ENCODE measurements around the gene TCF7L2. TPM values are rescaled to one million over a fixed set of nuclear protein-coding genes. Genes with fewer than 3 reads are reported as not detected.

Gene TCF7L2
- polyA plus RNA-seq, 1 experiment = 6.3 TPM

- H3K9me3 ChIP-seq (ENCODE audit: control insufficient read depth, insufficient read depth, low read length) = no peaks in the 10 kb centered on the region
- no peaks in the 10 kb centered on the region for H3K27me3 ChIP-seq (ENCODE audit: control insufficient read depth, insufficient read depth, low read length)
- no peak overlapping the region for H3K4me3 ChIP-seq (ENCODE audit: low read depth, low read length)
- H3K27ac ChIP-seq (ENCODE audit: low read depth, low read length) = no peak overlapping the region
- POLR2A ChIA-PET = no interaction called here
- CTCF ChIA-PET = no interaction called here
- no peak for DNase-seq (ENCODE audit: low read depth, low spot score)
- no peak for TF ChIP-seq CTCF (IDR thresholded peaks at IDR 0.05; ENCODE audit: low read depth, low read length)
Measured at GRCh38 chr10:113022265-113022664, 72.2 kb downstream of the TCF7L2 start.

DNA sequence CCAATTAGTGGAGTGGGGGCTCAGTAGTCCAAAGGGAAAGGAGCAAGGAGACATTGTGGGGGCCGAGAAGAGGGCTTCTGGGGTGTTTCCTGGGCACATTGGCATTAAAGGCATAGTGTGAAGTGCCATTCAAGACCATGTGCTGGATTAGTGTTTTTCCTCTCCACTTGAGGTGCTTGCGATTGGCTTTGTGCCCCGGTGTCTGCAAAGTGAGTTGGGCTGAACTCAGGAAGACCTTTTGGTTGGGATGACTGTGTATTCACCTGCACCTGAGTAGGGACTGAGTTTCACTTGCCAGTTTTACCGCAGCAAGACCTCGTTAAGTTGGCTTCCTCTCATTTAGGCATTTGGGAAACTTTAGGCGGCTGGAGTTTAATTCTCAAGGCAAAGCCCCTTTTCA lies 73.0 kb downstream of the TCF7L2 start:
- DNase-seq (ENCODE audit: low read depth, low spot score) = no peak
- H3K27ac ChIP-seq (ENCODE audit: low read depth, low read length) = no peak overlapping the region
- CTCF ChIA-PET = no interaction called here
- POLR2A ChIA-PET = interaction anchor here (0.6 kb wide), 1 partner anchor 333 kb away, joined by 3 read pairs; no protein-coding TSS in a partner anchor
- no peaks in the 10 kb centered on the region for H3K9me3 ChIP-seq (ENCODE audit: control insufficient read depth, insufficient read depth, low read length)
- no peaks in the 10 kb centered on the region for H3K27me3 ChIP-seq (ENCODE audit: control insufficient read depth, insufficient read depth, low read length)
- H3K4me3 ChIP-seq (ENCODE audit: low read depth, low read length) = no peak overlapping the region
- TF ChIP-seq CTCF (IDR thresholded peaks at IDR 0.05; ENCODE audit: low read depth, low read length) = no peak

GRCh38 chr10:113024930-113025329 lies 74.9 kb downstream of the TCF7L2 start:
- H3K9me3 ChIP-seq (ENCODE audit: control insufficient read depth, insufficient read depth, low read length) = no peaks in the 10 kb centered on the region
- H3K4me3 ChIP-seq (ENCODE audit: low read depth, low read length) = no peak overlapping the region
- ChIA-PET CTCF (interaction anchor here (0.7 kb wide), 1 partner anchor 468 kb away, joined by 6 read pairs; no protein-coding TSS in a partner anchor), POLR2A (interaction anchor here (0.6 kb wide), 1 partner anchor 439 kb away, joined by 5 read pairs; no protein-coding TSS in a partner anchor)
- DNase-seq (ENCODE audit: low read depth, low spot score) = no peak
- TF ChIP-seq CTCF (IDR thresholded peaks at IDR 0.05; ENCODE audit: low read depth, low read length) = no peak
- no peaks in the 10 kb centered on the region for H3K27me3 ChIP-seq (ENCODE audit: control insufficient read depth, insufficient read depth, low read length)
- no peak overlapping the region for H3K27ac ChIP-seq (ENCODE audit: low read depth, low read length)

DNA sequence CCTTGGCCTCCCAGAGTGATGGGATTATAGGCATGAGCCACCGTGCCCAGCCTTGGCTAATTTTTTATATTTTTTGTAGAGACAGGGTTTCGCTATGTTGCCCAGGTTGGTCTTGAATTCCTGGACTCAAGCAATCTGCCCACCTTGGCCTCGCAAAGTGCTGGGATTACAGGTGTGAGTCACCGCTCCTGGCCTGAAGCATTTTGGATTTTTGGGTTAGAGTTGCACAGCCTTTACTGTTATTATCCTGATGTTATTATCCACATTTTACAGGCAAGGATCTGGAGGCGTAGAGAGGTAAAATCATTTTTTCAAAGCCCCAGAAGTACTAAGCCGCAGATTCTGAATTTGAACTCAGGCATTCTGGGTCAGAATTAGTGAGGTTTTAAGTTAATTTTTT lies 75.4 kb downstream of the TCF7L2 start:
- Histone ChIP-seq H3K4me3 (ENCODE audit: low read depth, low read length) (no peak overlapping the region), H3K27me3 (ENCODE audit: control insufficient read depth, insufficient read depth, low read length) (no peaks in the 10 kb centered on the region), H3K9me3 (ENCODE audit: control insufficient read depth, insufficient read depth, low read length) (no peaks in the 10 kb centered on the region), H3K27ac (ENCODE audit: low read depth, low read length) (no peak overlapping the region)
- no peak for TF ChIP-seq CTCF (IDR thresholded peaks at IDR 0.05; ENCODE audit: low read depth, low read length)
- no peak for DNase-seq (ENCODE audit: low read depth, low spot score)
- ChIA-PET CTCF (interaction anchor here (0.7 kb wide), 1 partner anchor 469 kb away, joined by 6 read pairs; no protein-coding TSS in a partner anchor), POLR2A (no interaction called here)

DNA sequence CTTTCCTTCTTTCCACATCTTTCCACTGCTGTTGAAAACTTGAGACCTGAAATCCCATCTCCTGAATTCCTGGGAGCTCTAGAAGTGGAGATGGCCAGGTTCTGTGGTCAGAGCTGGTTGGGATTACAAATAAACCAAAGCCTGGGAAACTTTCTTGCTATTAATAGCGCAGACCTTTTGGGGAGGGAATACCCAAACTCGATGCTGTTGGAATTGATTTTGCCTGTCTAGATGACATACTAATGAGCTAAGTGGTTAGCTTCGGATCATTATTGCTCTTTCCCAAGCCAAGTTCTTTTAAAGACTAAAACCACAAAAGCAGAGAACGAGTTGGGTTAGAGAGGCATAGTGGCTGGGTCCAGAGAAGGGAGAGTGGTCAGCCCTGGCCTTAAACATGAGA lies 76.6 kb downstream of the TCF7L2 start:
- no peak for TF ChIP-seq CTCF (IDR thresholded peaks at IDR 0.05; ENCODE audit: low read depth, low read length)
- H3K27me3 ChIP-seq (ENCODE audit: control insufficient read depth, insufficient read depth, low read length) = no peaks in the 10 kb centered on the region
- no peak overlapping the region for H3K4me3 ChIP-seq (ENCODE audit: low read depth, low read length)
- ChIA-PET POLR2A (no interaction called here), CTCF (no interaction called here)
- peak overlapping the region; percentile 81 for H3K27ac ChIP-seq (ENCODE audit: low read depth, low read length)
- no peaks in the 10 kb centered on the region for H3K9me3 ChIP-seq (ENCODE audit: control insufficient read depth, insufficient read depth, low read length)
- peak; percentile 72 for DNase-seq (ENCODE audit: low read depth, low spot score)
